Lower lobe of right lung (tissue), 2 donors: ENCODE results near the gene PDE7B. TPM values are rescaled to one million over a fixed set of nuclear protein-coding genes. Genes with fewer than 3 reads are reported as not detected.

Source experiments
- ATAC-seq, 2 donors: fragments of 200-7000 bp; cut with Tn5 transposase; one replicate each; pipeline ENCODE4 v1.9.1; 2020 to 2022; ENCODE audit warnings: mild to moderate bottlenecking in 2 of 2, moderate library complexity in 2 of 2
- DNase-seq: peaks from one replicate; pipeline ENCODE4 v3.0.0-alpha.2; 2020
- H3K27ac ChIP-seq: fragments of 200-600 bp; one replicate; pipeline ENCODE4 v1.8.0; 2022
- H3K27me3 ChIP-seq: fragments of 200-600 bp; one replicate; pipeline ENCODE4 v1.8.0; 2022; ENCODE audit warnings: low read depth
- H3K36me3 ChIP-seq: fragments of 200-600 bp; one replicate; pipeline ENCODE4 v1.8.0; 2022; ENCODE audit warnings: mild to moderate bottlenecking
- H3K4me1 ChIP-seq: fragments of 200-600 bp; one replicate; pipeline ENCODE4 v1.8.0; 2022
- H3K4me3 ChIP-seq: fragments of 200-600 bp; one replicate; pipeline ENCODE4 v1.8.0; 2022; ENCODE audit warnings: mild to moderate bottlenecking
- H3K9me3 ChIP-seq: fragments of 200-600 bp; one replicate; pipeline ENCODE4 v1.8.0; 2022
- CTCF ChIP-seq: fragments of 200-600 bp; IDR thresholded peaks from one replicate; pipeline ENCODE4 v1.8.0; 2022; ENCODE audit warnings: antibody characterized with exemption, mild to moderate bottlenecking
- intact Hi-C: fragments of 100-400 bp; cut with DNase I; formaldehyde crosslinking; loops from one replicate; pipeline ENCODE4 v1.11.0; 2022
- total RNA-seq: library from RNA; stranded (reverse); fragmentation: NEBNext Ultra II Directional; extraction: Animal tissue kit (Norgen Biotek cat#: 25700); gene quantifications from one replicate; pipeline ENCODE4 v1.2.1, GENCODE V29; 2021
- donor health status: DM: no; HTN: yes; CAD: no; lungs with severe emphysema.

The PDE7B gene
- total RNA-seq, 1 donor from 2014 or later: 2.2 TPM

DNA sequence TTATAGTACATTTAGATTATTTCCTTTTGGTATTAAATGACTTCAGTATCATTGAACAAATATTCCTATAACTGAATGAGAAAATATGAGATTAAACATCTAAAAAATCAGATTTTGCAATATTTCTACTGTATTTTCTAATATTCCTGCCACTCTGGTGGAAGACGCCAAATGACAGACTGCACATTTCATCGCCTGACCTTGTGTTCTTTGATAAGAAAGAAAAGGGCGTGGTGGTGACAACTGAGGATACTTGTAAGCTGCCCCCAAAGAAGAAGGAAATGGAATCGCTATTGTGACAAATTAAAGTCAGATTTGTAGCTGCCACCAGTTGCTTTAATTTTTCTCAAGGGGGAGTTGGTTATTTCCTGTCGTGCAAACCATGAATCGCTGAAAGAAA lies 267.3 kb downstream of the PDE7B start:
- Histone ChIP-seq H3K27ac (no peak overlapping the region), H3K36me3 (no peaks in the 10 kb centered on the region), H3K27me3 (no peaks in the 10 kb centered on the region), H3K9me3 (no peaks in the 10 kb centered on the region), H3K4me1 (peaks cover 7% of the 10 kb centered on the region), H3K4me3 (no peak overlapping the region)
- no peak for ATAC-seq
- no peak for TF ChIP-seq CTCF
- DNase-seq: no peak
- intact Hi-C loops: no loop called here

- intact Hi-C loops: no loop called here
- Histone ChIP-seq H3K27me3 (no peaks in the 10 kb centered on the region), H3K36me3 (no peaks in the 10 kb centered on the region), H3K4me3 (no peak overlapping the region), H3K4me1 (peaks cover 7% of the 10 kb centered on the region), H3K27ac (no peak overlapping the region), H3K9me3 (no peaks in the 10 kb centered on the region)
- ATAC-seq (peak in 1 of 2 donors; percentile 36), DNase-seq (no peak)
- no peak for TF ChIP-seq CTCF
These were observed 272.0 kb downstream of the PDE7B start for GRCh38 chr6:136123468-136123867.

- intact Hi-C loops: no loop called here
- no peaks in the 10 kb centered on the region for H3K9me3 ChIP-seq
- no peaks in the 10 kb centered on the region for H3K36me3 ChIP-seq
- H3K27me3 ChIP-seq: no peaks in the 10 kb centered on the region
- H3K27ac ChIP-seq: no peak overlapping the region
- TF ChIP-seq CTCF: no peak
- ATAC-seq (peak in 1 of 2 donors; percentile 76), DNase-seq (no peak)
- H3K4me1 ChIP-seq: peaks cover 7% of the 10 kb centered on the region
- no peak overlapping the region for H3K4me3 ChIP-seq
These were observed 274.1 kb downstream of the PDE7B start for GRCh38 chr6:136125585-136125984.

- Histone ChIP-seq H3K4me3 (no peak overlapping the region), H3K27ac (no peak overlapping the region), H3K4me1 (peaks cover 7% of the 10 kb centered on the region), H3K27me3 (no peaks in the 10 kb centered on the region), H3K9me3 (no peaks in the 10 kb centered on the region), H3K36me3 (no peaks in the 10 kb centered on the region)
- ATAC-seq (peak; percentile 33 to 42), DNase-seq (no peak)
- intact Hi-C loops: no loop called here
- TF ChIP-seq CTCF: no peak
These were observed 276.4 kb downstream of the PDE7B start for GRCh38 chr6:136127873-136128272.

DNA sequence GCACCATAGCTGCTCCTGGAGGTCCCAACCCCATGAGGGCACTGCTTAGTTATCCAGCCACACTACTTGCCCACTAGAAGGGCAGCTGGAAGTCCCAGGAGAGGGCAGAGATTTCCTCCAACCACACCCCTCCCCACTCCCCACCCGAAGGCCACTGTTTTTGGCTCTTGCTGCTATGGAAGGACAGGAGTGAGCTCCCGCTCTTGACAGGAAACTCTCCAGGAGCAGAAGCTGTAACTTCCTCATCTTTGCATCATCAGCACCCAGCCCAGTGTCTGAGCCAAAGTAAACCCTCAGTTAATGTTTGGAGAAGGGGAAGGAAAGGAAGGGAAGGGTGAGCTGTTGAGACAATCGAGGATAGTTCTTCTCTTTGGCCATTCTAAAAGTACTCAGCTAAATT lies 277.9 kb downstream of the PDE7B start:
- H3K36me3 ChIP-seq: no peaks in the 10 kb centered on the region
- ATAC-seq (peak; percentile 35 to 50), DNase-seq (no peak)
- no peak for TF ChIP-seq CTCF
- H3K4me1 ChIP-seq: peaks cover 7% of the 10 kb centered on the region
- H3K4me3 ChIP-seq: no peak overlapping the region
- intact Hi-C loops: no loop called here
- no peaks in the 10 kb centered on the region for H3K9me3 ChIP-seq
- H3K27ac ChIP-seq: no peak overlapping the region
- no peaks in the 10 kb centered on the region for H3K27me3 ChIP-seq

- H3K9me3 ChIP-seq: no peaks in the 10 kb centered on the region
- no peak for DNase-seq
- H3K27me3 ChIP-seq: no peaks in the 10 kb centered on the region
- no peaks in the 10 kb centered on the region for H3K4me1 ChIP-seq
- no peak overlapping the region for H3K4me3 ChIP-seq
- intact Hi-C loops: no loop called here
- no peak for ATAC-seq
- no peak overlapping the region for H3K27ac ChIP-seq
- H3K36me3 ChIP-seq: no peaks in the 10 kb centered on the region
- no peak for TF ChIP-seq CTCF
These were observed 282.8 kb downstream of the PDE7B start for GRCh38 chr6:136134268-136134667.
